ENCODE measurements around the gene ARSK. TPM values are rescaled to one million over a fixed set of nuclear protein-coding genes. Genes with fewer than 3 reads are reported as not detected.

Gene ARSK
- total and polyA plus RNA-seq, 2 experiments from 2014 or later: 23.2 to 40.8 TPM

DNA sequence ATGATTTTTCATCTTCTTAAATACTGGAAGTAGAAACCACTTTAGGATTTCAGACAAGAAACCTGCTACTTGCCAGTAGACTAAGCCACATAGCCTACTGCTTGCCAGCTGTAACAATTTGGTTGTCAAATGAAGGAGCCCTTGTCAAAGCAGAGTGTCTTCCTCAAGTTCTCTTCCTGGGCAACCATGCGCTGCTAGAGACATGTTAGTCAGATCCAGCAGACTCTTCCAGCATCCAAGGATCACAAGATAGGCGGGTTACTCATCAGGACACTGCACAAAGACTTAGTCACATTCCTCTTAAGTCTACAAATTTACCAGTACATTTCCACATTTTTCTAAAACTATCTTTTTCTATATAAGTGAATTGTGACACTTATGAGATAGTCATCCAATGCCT is 24.5 kb upstream of the ARSK start (continued):
- TF ChIP-seq, protein P1, sequence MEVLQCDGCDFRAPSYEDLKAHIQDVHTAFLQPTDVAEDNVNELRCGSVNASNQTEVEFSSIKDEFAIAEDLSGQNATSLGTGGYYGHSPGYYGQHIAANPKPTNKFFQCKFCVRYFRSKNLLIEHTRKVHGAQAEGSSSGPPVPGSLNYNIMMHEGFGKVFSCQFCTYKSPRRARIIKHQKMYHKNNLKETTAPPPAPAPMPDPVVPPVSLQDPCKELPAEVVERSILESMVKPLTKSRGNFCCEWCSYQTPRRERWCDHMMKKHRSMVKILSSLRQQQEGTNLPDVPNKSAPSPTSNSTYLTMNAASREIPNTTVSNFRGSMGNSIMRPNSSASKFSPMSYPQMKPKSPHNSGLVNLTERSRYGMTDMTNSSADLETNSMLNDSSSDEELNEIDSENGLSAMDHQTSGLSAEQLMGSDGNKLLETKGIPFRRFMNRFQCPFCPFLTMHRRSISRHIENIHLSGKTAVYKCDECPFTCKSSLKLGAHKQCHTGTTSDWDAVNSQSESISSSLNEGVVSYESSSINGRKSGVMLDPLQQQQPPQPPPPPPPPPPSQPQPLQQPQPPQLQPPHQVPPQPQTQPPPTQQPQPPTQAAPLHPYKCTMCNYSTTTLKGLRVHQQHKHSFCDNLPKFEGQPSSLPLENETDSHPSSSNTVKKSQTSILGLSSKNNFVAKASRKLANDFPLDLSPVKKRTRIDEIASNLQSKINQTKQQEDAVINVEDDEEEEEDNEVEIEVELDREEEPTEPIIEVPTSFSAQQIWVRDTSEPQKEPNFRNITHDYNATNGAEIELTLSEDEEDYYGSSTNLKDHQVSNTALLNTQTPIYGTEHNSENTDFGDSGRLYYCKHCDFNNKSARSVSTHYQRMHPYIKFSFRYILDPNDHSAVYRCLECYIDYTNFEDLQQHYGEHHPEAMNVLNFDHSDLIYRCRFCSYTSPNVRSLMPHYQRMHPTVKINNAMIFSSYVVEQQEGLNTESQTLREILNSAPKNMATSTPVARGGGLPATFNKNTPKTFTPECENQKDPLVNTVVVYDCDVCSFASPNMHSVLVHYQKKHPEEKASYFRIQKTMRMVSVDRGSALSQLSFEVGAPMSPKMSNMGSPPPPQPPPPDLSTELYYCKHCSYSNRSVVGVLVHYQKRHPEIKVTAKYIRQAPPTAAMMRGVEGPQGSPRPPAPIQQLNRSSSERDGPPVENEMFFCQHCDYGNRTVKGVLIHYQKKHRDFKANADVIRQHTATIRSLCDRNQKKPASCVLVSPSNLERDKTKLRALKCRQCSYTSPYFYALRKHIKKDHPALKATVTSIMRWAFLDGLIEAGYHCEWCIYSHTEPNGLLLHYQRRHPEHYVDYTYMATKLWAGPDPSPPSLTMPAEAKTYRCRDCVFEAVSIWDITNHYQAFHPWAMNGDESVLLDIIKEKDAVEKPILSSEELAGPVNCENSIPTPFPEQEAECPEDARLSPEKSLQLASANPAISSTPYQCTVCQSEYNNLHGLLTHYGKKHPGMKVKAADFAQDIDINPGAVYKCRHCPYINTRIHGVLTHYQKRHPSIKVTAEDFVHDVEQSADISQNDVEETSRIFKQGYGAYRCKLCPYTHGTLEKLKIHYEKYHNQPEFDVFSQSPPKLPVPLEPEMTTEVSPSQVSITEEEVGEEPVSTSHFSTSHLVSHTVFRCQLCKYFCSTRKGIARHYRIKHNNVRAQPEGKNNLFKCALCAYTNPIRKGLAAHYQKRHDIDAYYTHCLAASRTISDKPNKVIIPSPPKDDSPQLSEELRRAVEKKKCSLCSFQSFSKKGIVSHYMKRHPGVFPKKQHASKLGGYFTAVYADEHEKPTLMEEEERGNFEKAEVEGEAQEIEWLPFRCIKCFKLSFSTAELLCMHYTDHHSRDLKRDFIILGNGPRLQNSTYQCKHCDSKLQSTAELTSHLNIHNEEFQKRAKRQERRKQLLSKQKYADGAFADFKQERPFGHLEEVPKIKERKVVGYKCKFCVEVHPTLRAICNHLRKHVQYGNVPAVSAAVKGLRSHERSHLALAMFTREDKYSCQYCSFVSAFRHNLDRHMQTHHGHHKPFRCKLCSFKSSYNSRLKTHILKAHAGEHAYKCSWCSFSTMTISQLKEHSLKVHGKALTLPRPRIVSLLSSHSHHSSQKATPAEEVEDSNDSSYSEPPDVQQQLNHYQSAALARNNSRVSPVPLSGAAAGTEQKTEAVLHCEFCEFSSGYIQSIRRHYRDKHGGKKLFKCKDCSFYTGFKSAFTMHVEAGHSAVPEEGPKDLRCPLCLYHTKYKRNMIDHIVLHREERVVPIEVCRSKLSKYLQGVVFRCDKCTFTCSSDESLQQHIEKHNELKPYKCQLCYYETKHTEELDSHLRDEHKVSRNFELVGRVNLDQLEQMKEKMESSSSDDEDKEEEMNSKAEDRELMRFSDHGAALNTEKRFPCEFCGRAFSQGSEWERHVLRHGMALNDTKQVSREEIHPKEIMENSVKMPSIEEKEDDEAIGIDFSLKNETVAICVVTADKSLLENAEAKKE (CRISPR knock-in tag; IDR thresholded peaks at IDR 0.05): no peak

DNA sequence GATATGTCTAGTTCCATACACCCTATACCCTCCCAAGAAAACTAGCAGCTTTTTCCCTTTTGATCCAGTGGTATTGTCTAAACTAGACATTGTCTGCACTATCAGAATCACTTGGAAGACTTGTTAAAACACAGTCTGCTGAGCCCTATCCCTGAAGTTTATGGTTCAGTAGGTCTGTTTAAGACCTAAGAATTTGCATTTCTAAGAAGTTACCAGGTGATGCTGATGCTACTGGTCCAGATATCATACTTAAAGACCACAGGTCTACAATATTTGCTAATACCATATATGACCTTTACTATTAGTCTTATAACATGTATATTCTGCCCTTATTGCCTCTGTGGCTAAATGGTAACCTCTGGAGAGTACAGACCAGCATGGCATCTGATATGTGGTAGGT is 23.4 kb upstream of the ARSK start:
- Histone ChIP-seq H3K4me1 (ENCODE audit: insufficient read depth) (peaks cover 34% of the 10 kb centered on the region), H3K79me2 (replicated peaks; ENCODE audit: insufficient read depth) (no peaks in the 10 kb centered on the region), H4K20me1 (replicated peaks; ENCODE audit: insufficient read depth) (no peaks in the 10 kb centered on the region), H3F3A (replicated peaks; ENCODE audit: low read depth) (no peaks in the 10 kb centered on the region), H2AFZ (no peak overlapping the region), H3K27ac (ENCODE audit: low read depth) (no peak overlapping the region), H3K36me3 (ENCODE audit: insufficient read depth) (no peaks in the 10 kb centered on the region; the same call in 1 of the 2 replicates), H3K4me2 (peak overlapping the region; percentile 69), H3K9me2 (ENCODE audit: insufficient read depth) (no peaks in the 10 kb centered on the region), H3K27me3 (ENCODE audit: insufficient read depth) (no peaks in the 10 kb centered on the region), H3K4me3 (no peak overlapping the region)
- Mint-ChIP-seq H3K27ac (no peak overlapping the region), H3K9me3 (no peaks in the 10 kb centered on the region), H3K4me3 (no peak overlapping the region), H3K4me1 (peaks cover 36% of the 10 kb centered on the region), H3K36me3 (ENCODE audit: low read depth) (peaks cover 38% of the 10 kb centered on the region), H3K27me3 (ENCODE audit: insufficient read depth, low read depth, poor library complexity) (peaks cover 2% of the 10 kb centered on the region)
- no peak for DNase-seq (ENCODE audit: low spot score)
- ATAC-seq: no peak
- TF ChIP-seq STAT1 (IDR thresholded peaks at IDR 0.05; ENCODE audit: unreplicated experiment) (no peak), JUNB (IDR thresholded peaks at IDR 0.05; ENCODE audit: unreplicated experiment) (no peak), EZH2phosphoT487 (IDR thresholded peaks at IDR 0.05; ENCODE audit: unreplicated experiment) (no peak), POLR2AphosphoS5 (IDR thresholded peaks at IDR 0.05; ENCODE audit: low read depth) (no peak), CREB1 (CRISPR knock-in tag; IDR thresholded peaks at IDR 0.05; ENCODE audit: low read depth) (no peak), ZNF331 (CRISPR knock-in tag; IDR thresholded peaks at IDR 0.05; ENCODE audit: low read depth) (no peak)
- TF ChIP-seq, protein P2, sequence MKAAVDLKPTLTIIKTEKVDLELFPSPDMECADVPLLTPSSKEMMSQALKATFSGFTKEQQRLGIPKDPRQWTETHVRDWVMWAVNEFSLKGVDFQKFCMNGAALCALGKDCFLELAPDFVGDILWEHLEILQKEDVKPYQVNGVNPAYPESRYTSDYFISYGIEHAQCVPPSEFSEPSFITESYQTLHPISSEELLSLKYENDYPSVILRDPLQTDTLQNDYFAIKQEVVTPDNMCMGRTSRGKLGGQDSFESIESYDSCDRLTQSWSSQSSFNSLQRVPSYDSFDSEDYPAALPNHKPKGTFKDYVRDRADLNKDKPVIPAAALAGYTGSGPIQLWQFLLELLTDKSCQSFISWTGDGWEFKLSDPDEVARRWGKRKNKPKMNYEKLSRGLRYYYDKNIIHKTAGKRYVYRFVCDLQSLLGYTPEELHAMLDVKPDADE (IDR thresholded peaks at IDR 0.05): no peak
- TF ChIP-seq, protein P3, sequence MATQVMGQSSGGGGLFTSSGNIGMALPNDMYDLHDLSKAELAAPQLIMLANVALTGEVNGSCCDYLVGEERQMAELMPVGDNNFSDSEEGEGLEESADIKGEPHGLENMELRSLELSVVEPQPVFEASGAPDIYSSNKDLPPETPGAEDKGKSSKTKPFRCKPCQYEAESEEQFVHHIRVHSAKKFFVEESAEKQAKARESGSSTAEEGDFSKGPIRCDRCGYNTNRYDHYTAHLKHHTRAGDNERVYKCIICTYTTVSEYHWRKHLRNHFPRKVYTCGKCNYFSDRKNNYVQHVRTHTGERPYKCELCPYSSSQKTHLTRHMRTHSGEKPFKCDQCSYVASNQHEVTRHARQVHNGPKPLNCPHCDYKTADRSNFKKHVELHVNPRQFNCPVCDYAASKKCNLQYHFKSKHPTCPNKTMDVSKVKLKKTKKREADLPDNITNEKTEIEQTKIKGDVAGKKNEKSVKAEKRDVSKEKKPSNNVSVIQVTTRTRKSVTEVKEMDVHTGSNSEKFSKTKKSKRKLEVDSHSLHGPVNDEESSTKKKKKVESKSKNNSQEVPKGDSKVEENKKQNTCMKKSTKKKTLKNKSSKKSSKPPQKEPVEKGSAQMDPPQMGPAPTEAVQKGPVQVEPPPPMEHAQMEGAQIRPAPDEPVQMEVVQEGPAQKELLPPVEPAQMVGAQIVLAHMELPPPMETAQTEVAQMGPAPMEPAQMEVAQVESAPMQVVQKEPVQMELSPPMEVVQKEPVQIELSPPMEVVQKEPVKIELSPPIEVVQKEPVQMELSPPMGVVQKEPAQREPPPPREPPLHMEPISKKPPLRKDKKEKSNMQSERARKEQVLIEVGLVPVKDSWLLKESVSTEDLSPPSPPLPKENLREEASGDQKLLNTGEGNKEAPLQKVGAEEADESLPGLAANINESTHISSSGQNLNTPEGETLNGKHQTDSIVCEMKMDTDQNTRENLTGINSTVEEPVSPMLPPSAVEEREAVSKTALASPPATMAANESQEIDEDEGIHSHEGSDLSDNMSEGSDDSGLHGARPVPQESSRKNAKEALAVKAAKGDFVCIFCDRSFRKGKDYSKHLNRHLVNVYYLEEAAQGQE (IDR thresholded peaks at IDR 0.05; ENCODE audit: unreplicated experiment): no peak

Data from GM23338 (cell line).